Inflammatory macrophage treated with lipopolysaccharide for 1 hour (primary cell): ENCODE measurements around the gene IDH3A.

Experiments used
- DNase-seq, 2 donors: peaks; one replicate each; pipeline ENCODE4 v3.0.0-alpha.2; 2020 to 2022

The IDH3A gene

GRCh38 chr15:78168608-78169007 lies 19.4 kb downstream of the IDH3A start:
- no peak for DNase-seq

GRCh38 chr15:78170848-78171773 lies 21.9 kb downstream of the IDH3A start:
- DNase-seq: peak; percentile 28 to 64

GRCh38 chr15:78171864-78172472 lies 22.8 kb downstream of the IDH3A start:
- no peak for DNase-seq

DNA sequence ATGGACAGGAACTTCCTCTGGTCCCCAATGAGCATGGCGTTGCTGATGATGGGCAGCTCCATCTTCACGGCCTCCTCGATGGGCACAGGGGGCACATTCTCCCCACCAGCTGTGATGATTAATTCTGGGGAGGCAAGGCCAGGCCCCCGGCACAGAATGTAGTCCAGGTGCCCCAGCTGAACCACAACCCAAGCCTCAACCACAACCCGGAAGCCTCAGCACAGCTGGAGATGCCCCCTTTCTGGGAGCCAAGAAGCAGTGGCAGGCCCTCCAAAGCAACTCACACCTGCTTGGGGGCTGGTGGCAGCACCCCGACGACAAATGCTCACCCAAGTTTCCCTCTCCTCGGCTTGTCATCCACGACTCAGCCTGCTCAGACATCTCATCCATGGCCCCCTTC lies 25.2 kb downstream of the IDH3A start:
- DNase-seq: no peak

DNA sequence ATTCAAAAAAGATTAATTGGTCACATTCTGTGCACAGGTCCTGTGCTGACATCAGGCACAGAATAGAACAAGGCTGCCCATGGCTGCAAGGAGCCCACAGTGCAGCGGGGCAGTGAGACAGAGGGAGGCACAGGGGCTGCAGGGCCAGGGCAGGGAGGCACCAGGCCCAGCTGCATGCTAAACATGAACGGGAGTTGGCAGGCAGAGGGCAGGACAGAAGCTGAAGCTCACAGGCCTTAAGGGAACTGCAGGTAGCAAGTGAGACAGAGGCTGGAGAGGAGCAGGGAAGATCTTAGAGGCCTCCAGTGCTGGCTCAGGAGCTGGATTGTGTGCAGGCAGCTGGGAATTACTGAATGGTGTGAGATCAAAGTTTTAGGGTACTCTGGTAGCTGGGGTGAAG lies 26.2 kb downstream of the IDH3A start:
- DNase-seq: no peak

DNA sequence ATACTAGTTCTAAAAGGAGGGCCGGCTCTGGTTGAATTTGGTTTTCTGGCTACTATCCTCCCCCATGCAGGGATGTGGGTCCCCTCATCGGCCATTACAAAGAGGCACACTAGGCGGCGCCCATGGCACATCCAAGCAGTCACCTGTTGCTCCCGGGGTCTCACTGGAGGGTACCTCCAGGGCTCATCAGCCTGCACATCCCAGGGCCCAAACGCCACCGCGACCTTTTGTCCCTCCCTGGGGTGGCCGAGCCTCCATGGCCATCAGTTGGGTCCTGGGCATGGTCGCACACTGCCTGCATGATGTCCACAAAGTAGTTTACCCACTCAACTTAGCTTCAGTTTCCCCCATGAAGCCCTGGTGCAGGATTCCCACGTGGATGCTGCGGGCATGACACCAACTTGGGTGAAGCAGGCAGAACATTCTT lies 28.3 kb downstream of the IDH3A start:
- DNase-seq: peak in 1 of 2 donors; percentile 13

DNA sequence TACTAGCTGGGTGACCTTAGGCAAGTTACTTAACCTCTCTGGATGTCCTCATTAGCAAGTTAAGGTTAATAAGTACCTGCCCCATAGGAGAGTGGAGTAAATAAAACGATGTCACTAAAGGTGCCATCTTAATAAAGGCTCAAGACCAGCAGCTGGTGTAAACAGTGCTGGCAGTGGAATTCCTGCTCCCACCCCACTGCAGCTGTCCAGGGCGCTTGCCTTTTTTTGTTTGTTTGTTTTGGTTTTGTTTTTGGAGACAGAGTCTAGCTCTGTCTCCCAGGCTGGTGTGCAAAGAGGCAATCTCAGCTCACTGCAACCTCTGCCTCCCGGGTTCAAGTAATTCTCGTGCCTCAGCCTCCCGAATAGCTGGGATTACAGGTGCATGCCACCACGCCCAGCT lies 28.9 kb downstream of the IDH3A start:
- DNase-seq: no peak

- no peak for DNase-seq
Observed at GRCh38 chr15:78179286-78179840, 30.2 kb downstream of the IDH3A start.

GRCh38 chr15:78179906-78180305 lies 30.7 kb downstream of the IDH3A start:
- no peak for DNase-seq

DNA sequence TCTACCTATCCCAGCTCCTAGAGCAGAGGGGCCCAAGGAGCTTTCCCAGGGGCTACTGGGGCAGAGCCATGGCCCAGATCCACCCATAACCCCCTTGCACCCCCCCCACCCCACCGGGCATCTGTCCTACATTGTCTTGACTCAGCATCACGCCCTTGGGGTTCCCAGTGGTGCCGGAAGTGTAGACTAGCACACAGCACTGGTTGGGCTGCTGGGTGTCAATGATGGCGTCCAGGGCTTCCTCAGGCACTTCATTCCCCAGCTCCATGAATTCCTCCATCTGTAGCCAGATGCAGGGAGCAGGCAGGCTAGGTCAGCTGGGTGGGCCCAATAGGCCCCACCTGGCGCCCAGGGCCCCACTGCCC lies 33.2 kb downstream of the IDH3A start:
- no peak for DNase-seq

DNA sequence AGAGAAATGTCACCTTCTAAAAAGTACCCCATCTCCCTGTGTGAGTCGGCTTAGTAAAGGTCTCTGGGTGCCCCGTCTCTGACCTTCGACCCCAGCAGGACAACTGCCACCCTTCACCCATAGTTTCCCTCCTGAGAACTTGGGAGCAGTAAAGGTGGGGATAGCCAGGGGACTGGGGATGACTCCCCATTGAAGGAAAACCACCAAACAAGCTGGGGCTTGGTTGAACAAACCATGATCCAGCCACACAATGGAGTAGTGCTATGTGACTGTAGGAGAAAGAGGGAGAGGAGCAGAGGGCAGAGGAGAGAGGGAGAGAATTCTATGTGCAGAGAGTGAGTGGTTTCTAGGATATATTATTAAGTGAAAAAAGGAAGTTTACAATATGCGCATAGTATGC lies 33.7 kb downstream of the IDH3A start:
- DNase-seq: no peak

GRCh38 chr15:78192826-78193594 lies 43.8 kb downstream of the IDH3A start:
- no peak for DNase-seq

DNA sequence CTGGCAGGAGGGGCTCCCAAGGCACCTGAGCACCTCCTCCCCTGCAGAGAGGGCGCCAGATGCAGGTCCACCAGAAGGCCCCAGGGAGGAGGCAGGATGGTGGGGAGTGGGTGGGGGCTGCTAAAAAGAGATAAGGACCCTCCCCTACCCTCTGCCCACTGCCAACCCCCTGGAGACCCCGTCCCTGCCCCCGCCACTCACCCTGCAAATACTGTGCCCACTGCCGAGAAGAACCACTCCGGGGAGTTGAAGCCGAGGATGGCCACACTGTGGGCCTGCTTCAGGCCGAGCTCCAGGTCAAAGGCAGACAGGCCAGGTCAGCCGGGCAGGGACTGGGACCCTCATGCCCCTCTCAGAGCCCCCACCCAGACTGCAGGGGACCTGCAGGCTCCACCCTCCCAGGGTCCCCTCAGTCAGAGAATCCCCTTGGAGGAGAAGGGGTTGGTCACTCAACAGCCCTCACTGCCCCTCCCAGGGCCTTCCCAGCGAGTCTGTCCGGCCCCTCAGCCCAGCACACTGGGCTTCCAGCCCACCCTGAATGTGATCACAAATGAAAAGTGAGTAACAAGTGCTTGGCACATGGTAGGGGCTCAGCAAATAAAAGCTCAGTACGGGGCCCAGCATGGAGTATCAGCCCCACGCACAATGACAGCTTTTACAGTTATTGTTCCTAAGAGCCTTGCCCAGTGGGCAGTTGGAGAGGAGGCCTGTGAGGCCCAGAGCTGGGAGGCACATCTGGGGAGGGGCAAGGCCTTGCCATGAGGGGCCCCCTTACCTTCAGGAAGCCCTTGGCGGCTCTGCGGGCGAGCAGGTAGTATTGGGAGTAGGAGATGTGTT lies 44.8 kb downstream of the IDH3A start:
- no peak for DNase-seq

DNA sequence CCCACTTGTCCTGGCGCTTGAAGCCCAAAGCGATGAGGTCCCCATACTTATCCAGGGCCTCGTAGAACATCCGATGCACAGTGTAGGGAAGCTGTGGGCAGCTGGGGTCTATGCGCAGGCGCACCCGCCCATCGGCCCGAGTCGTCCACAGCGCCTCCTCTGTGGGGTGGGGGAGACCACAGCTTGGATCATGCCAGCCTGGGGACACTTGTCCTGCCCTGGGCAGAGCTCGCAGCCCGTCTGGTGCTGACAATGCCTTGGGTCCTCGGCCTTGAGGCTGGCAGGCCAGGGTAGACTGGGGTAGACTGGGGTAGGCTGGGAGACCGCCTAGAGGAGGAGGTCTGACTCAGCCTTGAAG lies 45.4 kb downstream of the IDH3A start:
- no peak for DNase-seq

- peak; percentile 9 to 33 for DNase-seq
Observed at GRCh38 chr15:78195735-78196201, 46.6 kb downstream of the IDH3A start.

- no peak for DNase-seq
Observed at GRCh38 chr15:78197632-78198031, 48.5 kb downstream of the IDH3A start.

GRCh38 chr15:78200276-78200930 lies 51.2 kb downstream of the IDH3A start:
- no peak for DNase-seq

DNA sequence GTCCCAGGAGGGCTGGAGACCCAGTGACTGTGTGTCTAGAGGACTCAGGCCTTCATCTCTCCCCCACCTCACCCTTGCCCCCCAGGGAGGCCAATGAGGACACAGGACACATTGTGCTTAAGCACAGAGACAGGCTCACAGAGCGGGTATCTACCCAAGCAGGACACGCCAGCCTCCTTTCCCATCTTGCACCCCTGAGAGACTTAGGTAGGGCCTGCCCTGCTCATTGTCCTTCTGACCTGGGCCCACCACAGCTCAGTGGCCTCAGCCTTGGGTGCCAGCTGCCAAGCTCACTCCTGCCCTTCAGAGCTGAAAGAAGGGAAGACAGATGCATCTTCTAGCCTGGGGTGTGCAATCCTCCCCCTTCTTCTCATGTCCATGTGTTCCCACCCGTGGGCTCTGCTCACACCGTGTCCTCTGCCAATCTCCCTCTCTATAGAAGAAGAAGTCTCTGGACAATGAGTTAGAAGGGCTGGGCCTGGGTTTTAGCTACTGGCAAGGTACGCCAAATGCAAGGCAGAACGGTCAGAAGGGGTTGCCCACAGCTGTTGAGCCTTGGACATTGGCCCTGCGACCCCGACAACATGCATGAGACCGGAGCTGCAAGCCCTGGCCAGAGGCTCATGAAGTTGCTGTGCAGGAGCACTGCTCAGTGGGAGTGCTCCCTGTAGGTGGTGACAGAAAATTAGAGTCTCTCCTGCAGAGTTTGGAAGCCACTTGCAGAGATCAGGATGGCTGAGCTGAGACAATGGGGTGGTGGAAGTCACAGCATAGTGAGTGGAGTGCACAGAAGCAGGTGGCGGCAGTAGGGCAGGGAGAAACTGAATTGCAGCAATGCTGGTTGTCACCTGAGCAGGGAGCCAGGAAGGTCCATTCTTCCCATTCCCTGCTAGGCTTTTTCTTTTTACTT lies 52.4 kb downstream of the IDH3A start:
- DNase-seq: no peak

GRCh38 chr15:78203346-78204225 lies 54.4 kb downstream of the IDH3A start:
- DNase-seq: no peak
